Heart left ventricle (tissue), 16 donors: ENCODE data around the gene PM20D1. TPM values are rescaled to one million over a fixed set of nuclear protein-coding genes. Genes with fewer than 3 reads are reported as not detected.
"Not testable (repeated sequence)": the region's sequence is repeated elsewhere in the genome, so short reads cannot be mapped to it uniquely, and the experiment has no call there.

Experiments used
- ATAC-seq, 4 donors: fragments of 200-7000 bp; cut with Tn5 transposase; one replicate each; pipeline ENCODE4 v1.9.1; 2020 to 2022; ENCODE audit warnings: moderate library complexity in 4 of 4, mild to moderate bottlenecking in 3 of 4, moderate number of reproducible peaks in 1 of 4
- DNase-seq, 5 donors: peaks; one replicate each; pipeline ENCODE4 v3.0.0-alpha.2; 2020
- H3K27ac ChIP-seq, 12 donors: fragments of 200-600 bp; sonication (generic) in 4 of 12; one replicate each; pipeline versions ENCODE4 v1.5.0 to v1.8.0; 2016 to 2022; ENCODE audit warnings: mild to moderate bottlenecking in 2 of 12
- H3K27me3 ChIP-seq, 9 donors: fragments of 200-600 bp; sonication (generic) in 2 of 9; one replicate each; pipeline versions ENCODE4 v1.5.1 to v1.8.0; 2016 to 2022; ENCODE audit warnings: mild to moderate bottlenecking in 3 of 9
- H3K36me3 ChIP-seq, 9 donors: fragments of 200-600 bp; sonication (generic) in 2 of 9; one replicate each; pipeline versions ENCODE4 v1.5.0 to v1.8.0; 2018 to 2022; ENCODE audit warnings: mild to moderate bottlenecking in 2 of 9
- H3K4me1 ChIP-seq, 12 donors: fragments of 200-600 bp; sonication (generic) in 4 of 12; one replicate each; pipeline versions ENCODE4 v1.5.0 to v1.8.0; 2016 to 2022; ENCODE audit warnings: mild to moderate bottlenecking in 3 of 12
- H3K4me3 ChIP-seq, 12 donors: fragments of 200-600 bp; sonication (generic) in 4 of 12; one replicate each; pipeline versions ENCODE4 v1.5.0 to v1.8.0; 2017 to 2022; ENCODE audit warnings: mild to moderate bottlenecking in 9 of 12, moderate library complexity in 4 of 12
- H3K9me3 ChIP-seq, 12 donors: fragments of 200-600 bp; sonication (generic) in 4 of 12; one replicate each; pipeline versions ENCODE4 v1.5.0 to v1.8.0; 2016 to 2022; ENCODE audit warnings: mild to moderate bottlenecking in 1 of 12
- POLR2A ChIP-seq, 2 donors: fragments of 450-650 bp; IDR thresholded peaks; one replicate each; pipeline ENCODE4 v1.6.1; 2017; ENCODE audit warnings: antibody characterized with exemption in 2 of 2, mild to moderate bottlenecking in 2 of 2, moderate library complexity in 2 of 2
- WGBS, 4 donors: extraction: QIAGEN DNeasy Blood & Tissue Kit in 2 of 4; methylation state at CpG; one replicate each; pipeline versions ENCODE4 v1.1.5 to v1.1.7; 2013 to 2018; 5-methylcytosine and 5-hydroxymethylcytosine counted together
- intact Hi-C, 10 donors: fragments of 100-400 bp; cut with DNase I; formaldehyde crosslinking; loops; one replicate each; pipeline versions ENCODE4 v1.11.1 to v1.14.2; 2022
- polyA plus RNA-seq, 2 donors: library from polyadenylated mRNA; stranded (reverse); fragments of 200-250 nt; gene quantifications; one replicate each; pipeline ENCODE4 v1.2.3, GENCODE V29; 2013
- total RNA-seq, 9 donors: library from RNA; depleted of rRNA in 2 of 9; stranded (reverse); fragments of >200 nt in 2 of 9; fragmentation: NEBNext Ultra II Directional in 3 of 9; extraction: Animal tissue kit (Norgen Biotek cat#: 25700) in 3 of 9; gene quantifications; one replicate each; pipeline versions ENCODE4 v1.1.0 to v1.2.4, GENCODE V29; 2016 to 2023
- TF ChIP-seq, protein P1 (sequence below), 12 donors: fragments of 200-600 bp; sonication (generic) in 4 of 12; IDR thresholded peaks; one replicate each; pipeline versions ENCODE4 v1.5.0 to v1.8.0; 2018 to 2022; ENCODE audit warnings: antibody characterized with exemption in 12 of 12, mild to moderate bottlenecking in 5 of 12
- donor health status: ischemic (EF 13 %, LVEDD 7.1; RV severe dilation, severe dysfunction).
- donor health status: healthy with polysubstance abuse.
- donor health status: DM: no; HTN: yes; CAD: no.
- donor health status: DM: no; HTN: no; CAD: no.
- donor health status: ischemic (EF 25% LVEDD 6.9; RV normal size, moderate dysfunction).
- donor health status: ischemic (EF 25% LVEDD 5.7; RV mildly dilated, moderate dysfunction).
- donor health status: healthy.
- donor health status: DM: yes; HTN: yes; CAD: no.
- donor health status: ischemic (EF 35%, LVEDD 5.7; RV mildly dilated, moderate dysfunction).
- donor health status: nonischemic (EF 11% LVEDD 7.7; RV severe dilation, severe dysfunction).
- donor health status: DM: yes; HTN: yes; CAD: no.
- donor health status: PGD.
- donor health status: ischemic (EF 29% LVEDD 5.4; RV normal size, mild dysfunction).
- donor health status: nonischemic (EF 23%, LVEDD 6.1; RV moderate dilation, normal function).

The PM20D1 gene
- total and polyA plus RNA-seq, 11 donors = 0.28 to 1.4 (median 0.71) TPM; not detected in 1

- Histone ChIP-seq H3K36me3 (no peaks in the 10 kb centered on the region), H3K9me3 (peaks cover 0 to 26% (median 2%) of the 10 kb centered on the region in 12 donors), H3K27me3 (no peaks in the 10 kb centered on the region), H3K27ac (no peak overlapping the region), H3K4me3 (no peak overlapping the region), H3K4me1 (no peaks in the 10 kb centered on the region)
- DNase-seq (no peak), ATAC-seq (no peak)
- TF ChIP-seq, protein P1, sequence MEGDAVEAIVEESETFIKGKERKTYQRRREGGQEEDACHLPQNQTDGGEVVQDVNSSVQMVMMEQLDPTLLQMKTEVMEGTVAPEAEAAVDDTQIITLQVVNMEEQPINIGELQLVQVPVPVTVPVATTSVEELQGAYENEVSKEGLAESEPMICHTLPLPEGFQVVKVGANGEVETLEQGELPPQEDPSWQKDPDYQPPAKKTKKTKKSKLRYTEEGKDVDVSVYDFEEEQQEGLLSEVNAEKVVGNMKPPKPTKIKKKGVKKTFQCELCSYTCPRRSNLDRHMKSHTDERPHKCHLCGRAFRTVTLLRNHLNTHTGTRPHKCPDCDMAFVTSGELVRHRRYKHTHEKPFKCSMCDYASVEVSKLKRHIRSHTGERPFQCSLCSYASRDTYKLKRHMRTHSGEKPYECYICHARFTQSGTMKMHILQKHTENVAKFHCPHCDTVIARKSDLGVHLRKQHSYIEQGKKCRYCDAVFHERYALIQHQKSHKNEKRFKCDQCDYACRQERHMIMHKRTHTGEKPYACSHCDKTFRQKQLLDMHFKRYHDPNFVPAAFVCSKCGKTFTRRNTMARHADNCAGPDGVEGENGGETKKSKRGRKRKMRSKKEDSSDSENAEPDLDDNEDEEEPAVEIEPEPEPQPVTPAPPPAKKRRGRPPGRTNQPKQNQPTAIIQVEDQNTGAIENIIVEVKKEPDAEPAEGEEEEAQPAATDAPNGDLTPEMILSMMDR (IDR thresholded peaks at IDR 0.05) = no peak
- no peak for TF ChIP-seq POLR2A (IDR thresholded peaks at IDR 0.05)
- intact Hi-C loops = no loop called here
These were observed 33.9 kb upstream of the PM20D1 start for GRCh38 chr1:205883792-205884191.

DNA sequence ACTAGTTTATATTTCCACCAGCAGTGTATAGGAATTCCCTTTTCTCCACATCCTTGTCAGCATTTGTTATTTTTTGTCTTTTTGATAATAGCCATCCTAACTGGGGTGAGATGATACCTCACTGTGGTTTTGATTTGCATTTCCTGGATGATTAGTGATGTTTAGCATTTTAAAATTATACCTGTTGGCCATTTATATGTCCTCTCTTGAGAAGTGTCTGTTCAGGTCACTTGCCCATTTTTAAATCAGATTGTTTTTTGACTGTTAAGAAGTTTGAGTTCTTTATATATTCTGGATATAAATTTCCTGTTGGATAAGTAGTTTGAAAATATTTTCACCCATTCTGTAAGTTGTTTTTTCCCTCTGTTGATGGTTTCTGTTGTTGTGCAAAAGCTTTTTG is 31.0 kb upstream of the PM20D1 start:
- TF ChIP-seq, protein P1 (IDR thresholded peaks at IDR 0.05) = no peak
- no peak for TF ChIP-seq POLR2A (IDR thresholded peaks at IDR 0.05)

GRCh38 chr1:205879974-205880373 is 30.0 kb upstream of the PM20D1 start:
- Histone ChIP-seq H3K4me1 (no peaks in the 10 kb centered on the region), H3K9me3 (peaks cover 0 to 43% (median 3%) of the 10 kb centered on the region in 12 donors), H3K27ac (no peak overlapping the region), H3K27me3 (peaks cover 0 to 8% (median 0%) of the 10 kb centered on the region in 9 donors), H3K4me3 (no peak overlapping the region), H3K36me3 (no peaks in the 10 kb centered on the region)
- 67 to 91% (median 80%) methylated on average over 1 of the region's 1 CpG for WGBS, 4 donors
- no peak for ATAC-seq
- intact Hi-C loops = no loop called here
- DNase-seq = no peak
- TF ChIP-seq, protein P1 (IDR thresholded peaks at IDR 0.05) = no peak
- TF ChIP-seq POLR2A (IDR thresholded peaks at IDR 0.05) = no peak

More for the DNA sequence above, 31.0 kb upstream of the PM20D1 start:
- ATAC-seq (no peak), DNase-seq (no peak)
- intact Hi-C loops = no loop called here
- peaks cover 0 to 8% (median 0%) of the 10 kb centered on the region in 9 donors for H3K27me3 ChIP-seq
- no peak overlapping the region for H3K27ac ChIP-seq
- no peak overlapping the region for H3K4me3 ChIP-seq
- no peaks in the 10 kb centered on the region for H3K36me3 ChIP-seq
- H3K9me3 ChIP-seq = peaks cover 0 to 43% (median 3%) of the 10 kb centered on the region in 12 donors
- no peaks in the 10 kb centered on the region for H3K4me1 ChIP-seq

- Histone ChIP-seq H3K4me3 (no peak overlapping the region), H3K4me1 (no peaks in the 10 kb centered on the region), H3K9me3 (peaks cover 0 to 45% (median 3%) of the 10 kb centered on the region in 12 donors), H3K36me3 (no peaks in the 10 kb centered on the region), H3K27ac (no peak overlapping the region), H3K27me3 (peaks cover 0 to 8% (median 0%) of the 10 kb centered on the region in 9 donors)
- ATAC-seq (no peak), DNase-seq (no peak)
- intact Hi-C loops = no loop called here
- TF ChIP-seq POLR2A (IDR thresholded peaks at IDR 0.05) = no peak
- TF ChIP-seq, protein P1 (IDR thresholded peaks at IDR 0.05) = no peak
These were observed 28.1 kb upstream of the PM20D1 start for GRCh38 chr1:205878026-205878425.

- H3K4me3 ChIP-seq, intact Hi-C loops, H3K27ac ChIP-seq, DNase-seq, H3K36me3 ChIP-seq, H3K4me1 ChIP-seq, H3K27me3 ChIP-seq, ATAC-seq: not testable (repeated sequence)
- H3K9me3 ChIP-seq = peaks cover 0 to 17% (median 0%) of the 10 kb centered on the region in 12 donors
These were observed 23.2 kb upstream of the PM20D1 start for GRCh38 chr1:205873148-205873547.
